B cell (primary cell): Measurements from ENCODE around the gene KAZN. TPM values are rescaled to one million over a fixed set of nuclear protein-coding genes. Genes with fewer than 3 reads are reported as not detected.

Experiments
- ATAC-seq: fragments of 200-7000 bp; cut with Tn5 transposase; one replicate; pipeline ENCODE4 v1.10.0; 2021; ENCODE audit warnings: low read depth, mild to moderate bottlenecking, moderate number of reproducible peaks, moderate library complexity
- CTCF ChIA-PET: fragments of 350-600 bp; sonication (Branson Sonifier 250); formaldehyde crosslinking; loops from one replicate; lab custom pipeline; 2021; ENCODE audit warnings: antibody characterized with exemption, inconsistent platforms; lab: Charles Lee
- POLR2A ChIA-PET: fragments of 350-600 bp; sonication (Branson Sonifier 250); formaldehyde crosslinking; loops from one replicate; lab custom pipeline; 2021; ENCODE audit warnings: antibody characterized with exemption; lab: Charles Lee
- DNase-seq: peaks from one replicate; pipeline ENCODE4 v3.0.0; 2013
- H2AFZ ChIP-seq: 2 replicates; pipeline ENCODE4 v1.6.1; 2012; ENCODE audit warnings: mild to moderate bottlenecking, low read depth, low read length; ENCODE audit not compliant: insufficient read depth, poor library complexity, severe bottlenecking
- H3K27ac ChIP-seq, 2 donors: 1 replicate in 1 of 2; 2 replicates in 1 of 2; pipeline ENCODE4 v1.5.1; 2012 to 2013; ENCODE audit warnings: low read length in 2 of 2, mild to moderate bottlenecking in 2 of 2, moderate library complexity in 1 of 2
- H3K27me3 ChIP-seq, 4 experiments: fragments of 200-600 bp in 1 of 4; sonication (generic) in 1 of 4; replicated peaks in 1 of 4; 1 replicate in 2 of 4; 2 replicates in 2 of 4; pipeline versions ENCODE4 v1.6.1 to v1.7.0; 2013 to 2016; ENCODE audit warnings: low read length in 3 of 4, mild to moderate bottlenecking in 2 of 4, mixed read lengths in 1 of 4, moderate library complexity in 1 of 4; ENCODE audit not compliant: insufficient read depth in 4 of 4, control insufficient read depth in 3 of 4; ENCODE audit errors: control extremely low read depth in 1 of 4
- H3K36me3 ChIP-seq, 2 experiments: replicated peaks in 1 of 2; 1 replicate in 1 of 2; 2 replicates in 1 of 2; pipeline versions ENCODE4 v1.6.1 to v1.7.1; 2013; ENCODE audit warnings: low read length in 1 of 2; ENCODE audit not compliant: insufficient read depth in 2 of 2, control insufficient read depth in 1 of 2; ENCODE audit errors: control extremely low read depth in 1 of 2, extremely low read depth in 1 of 2
- H3K4me1 ChIP-seq, 2 donors: fragments of 200-600 bp in 1 of 2; sonication (generic) in 1 of 2; 1 replicate in 1 of 2; 2 replicates in 1 of 2; pipeline versions ENCODE4 v1.5.1 to v1.6.1; 2013 to 2017; ENCODE audit warnings: low read length in 2 of 2; ENCODE audit not compliant: control insufficient read depth in 2 of 2, insufficient read depth in 2 of 2
- H3K4me2 ChIP-seq: replicated peaks from 2 replicates; pipeline ENCODE3; 2012; ENCODE audit warnings: mild to moderate bottlenecking, low read depth, low read length; ENCODE audit not compliant: poor library complexity, severe bottlenecking
- H3K4me3 ChIP-seq, 5 experiments: fragments of 200-600 bp in 1 of 5; sonication (generic) in 1 of 5; 1 replicate in 3 of 5; 2 replicates in 2 of 5; pipeline versions ENCODE4 v1.5.1 to v1.7.0; 2011 to 2016; ENCODE audit warnings: low read length in 4 of 5, mild to moderate bottlenecking in 4 of 5, low read depth in 2 of 5, control low read depth in 1 of 5, moderate library complexity in 1 of 5; ENCODE audit not compliant: insufficient read depth in 1 of 5; ENCODE audit errors: control extremely low read depth in 1 of 5, extremely low read depth in 1 of 5
- H3K79me2 ChIP-seq: fragments of 200-600 bp; sonication (generic); one replicate; pipeline ENCODE4 v1.6.0; 2016; ENCODE audit warnings: low read length; ENCODE audit not compliant: control insufficient read depth, insufficient read depth
- H3K9ac ChIP-seq: fragments of 200-600 bp; sonication (generic); 2 replicates; pipeline ENCODE4 v1.6.1; 2017; ENCODE audit warnings: mild to moderate bottlenecking, low read length, moderate library complexity
- H3K9me3 ChIP-seq, 3 donors: one replicate each; pipeline versions ENCODE4 v1.6.1 to v1.7.1; 2013; ENCODE audit warnings: low read length in 2 of 3; ENCODE audit not compliant: control insufficient read depth in 2 of 3, insufficient read depth in 1 of 3; ENCODE audit errors: control extremely low read depth in 1 of 3
- H4K20me1 ChIP-seq: 2 replicates; pipeline ENCODE4 v1.6.0; 2012; ENCODE audit warnings: mild to moderate bottlenecking, low read length; ENCODE audit not compliant: insufficient read depth, control insufficient read depth, poor library complexity, severe bottlenecking
- H3K27ac Mint-ChIP-seq: one replicate; pipeline ENCODE4 v1.8.0; 2021; ENCODE audit warnings: mixed read lengths
- H3K27me3 Mint-ChIP-seq: one replicate; pipeline ENCODE4 v1.8.0; 2021; ENCODE audit warnings: mixed read lengths
- H3K4me1 Mint-ChIP-seq: one replicate; pipeline ENCODE4 v1.8.0; 2021; ENCODE audit warnings: mixed read lengths
- H3K4me3 Mint-ChIP-seq: one replicate; pipeline ENCODE4 v1.8.0; 2021; ENCODE audit warnings: mixed read lengths
- H3K9me3 Mint-ChIP-seq: one replicate; pipeline ENCODE4 v1.8.0; 2022; ENCODE audit warnings: mixed read lengths; ENCODE audit not compliant: insufficient read depth
- CTCF ChIP-seq: fragments of 200-600 bp; IDR thresholded peaks from one replicate; pipeline ENCODE4 v1.8.0; 2022; ENCODE audit warnings: antibody characterized with exemption, mild to moderate bottlenecking
- EZH2 ChIP-seq: IDR thresholded peaks from 2 replicates; pipeline ENCODE4 v1.6.1; 2012; ENCODE audit warnings: borderline replicate concordance, low read depth, mild to moderate bottlenecking, moderate library complexity, low read length; ENCODE audit not compliant: insufficient read depth, poor library complexity, severe bottlenecking
- WGBS: methylation state at CpG from one replicate; pipeline ENCODE4 v1.1.5; 2013; ENCODE audit warnings: missing lambda C conversion rate; ENCODE audit not compliant: insufficient coverage; 5-methylcytosine and 5-hydroxymethylcytosine counted together
- intact Hi-C: fragments of 100-400 bp; cut with micrococcal nuclease; formaldehyde crosslinking; loops from one replicate; pipeline ENCODE4 v1.10.0; 2022
- polyA plus RNA-seq: library from polyadenylated mRNA; depleted of rRNA; stranded (reverse); fragments of >200 nt; gene quantifications from 2 replicates; pipeline ENCODE4 v1.2.3, GENCODE V29; 2012
- total RNA-seq, 2 donors: library from RNA; stranded (reverse); fragments of 120-200 nt in 1 of 2; gene quantifications; 1 replicate in 1 of 2; 2 replicates in 1 of 2; pipeline versions ENCODE4 v1.2.3 to v1.2.4, GENCODE V29; 2013 to 2022

Gene KAZN
- total and polyA plus RNA-seq, 2 donors (not counting 1 experiment from before 2014, with no cell fraction given), result 0.13 to 0.39 TPM

- no peaks in the 10 kb centered on the region for H3K36me3 ChIP-seq
- H3K4me1 Mint-ChIP-seq, result no peaks in the 10 kb centered on the region
- CTCF ChIA-PET, result no interaction called here
- no peak overlapping the region for H2AFZ ChIP-seq
- H3K79me2 ChIP-seq, result no peaks in the 10 kb centered on the region
- no peak for TF ChIP-seq EZH2
- no peak for TF ChIP-seq CTCF
- no peak overlapping the region for H3K27ac ChIP-seq
- H3K27me3 Mint-ChIP-seq, result peaks cover 23% of the 10 kb centered on the region
- no peak overlapping the region for H3K27ac Mint-ChIP-seq
- H3K27me3 ChIP-seq, result no peaks in the 10 kb centered on the region
- DNase-seq (no peak), ATAC-seq (no peak)
- no peak overlapping the region for H3K4me3 ChIP-seq
- no peak overlapping the region for H3K4me2 ChIP-seq
- no peaks in the 10 kb centered on the region for H4K20me1 ChIP-seq
- H3K4me3 Mint-ChIP-seq, result no peak overlapping the region
- no peaks in the 10 kb centered on the region for H3K4me1 ChIP-seq
- no peaks in the 10 kb centered on the region for H3K9me3 ChIP-seq
- H3K9me3 Mint-ChIP-seq, result no peaks in the 10 kb centered on the region
- POLR2A ChIA-PET, result no interaction called here
- intact Hi-C loops, result no loop called here
- H3K9ac ChIP-seq, result no peak overlapping the region
- 86% methylated on average over 3 of the region's 3 CpGs for WGBS
These were observed 54.4 kb downstream of the KAZN start for GRCh38 chr1:14652840-14653239.

- H3K9ac ChIP-seq, result no peak overlapping the region
- no peak for TF ChIP-seq EZH2
- TF ChIP-seq CTCF, result no peak
- Mint-ChIP-seq H3K9me3 (no peaks in the 10 kb centered on the region), H3K27ac (no peak overlapping the region), H3K4me3 (no peak overlapping the region), H3K27me3 (peaks cover 20% of the 10 kb centered on the region), H3K4me1 (no peaks in the 10 kb centered on the region)
- H3K36me3 ChIP-seq, result no peaks in the 10 kb centered on the region
- H2AFZ ChIP-seq, result no peak overlapping the region
- H4K20me1 ChIP-seq, result no peaks in the 10 kb centered on the region
- DNase-seq (no peak), ATAC-seq (no peak)
- no peaks in the 10 kb centered on the region for H3K79me2 ChIP-seq
- no peaks in the 10 kb centered on the region for H3K4me1 ChIP-seq
- no peak overlapping the region for H3K27ac ChIP-seq
- no peaks in the 10 kb centered on the region for H3K9me3 ChIP-seq
- no peak overlapping the region for H3K4me3 ChIP-seq
- H3K4me2 ChIP-seq, result no peak overlapping the region
- intact Hi-C loops, result no loop called here
- no peaks in the 10 kb centered on the region for H3K27me3 ChIP-seq
- POLR2A ChIA-PET, result no interaction called here
- CTCF ChIA-PET, result no interaction called here
- 88% methylated on average over 3 of the region's 8 CpGs for WGBS
These were observed 55.0 kb downstream of the KAZN start for GRCh38 chr1:14653461-14653960.
